Measurements from ENCODE around the gene LDHB.
A peak's percentile ranks its signal among the peaks of the same experiment; 100 is the strongest.
"Not testable (repeated sequence)": the region's sequence is repeated elsewhere in the genome, so short reads cannot be mapped to it uniquely, and the experiment has no call there.

LDHB gene

GRCh38 chr12:21657326-21658077 is at the start of gene LDHB:
TSS of gene LDHB (minus strand) at chr12:21657842. CDS start at chr12:21654671, 3,171 bp downstream.
- DNase-seq (ENCODE audit: low spot score), result peak; percentile 98

GRCh38 chr12:21704847-21705246 is 47.2 kb upstream of the LDHB start:
- no peak for DNase-seq (ENCODE audit: low spot score)

- no peak for DNase-seq (ENCODE audit: low spot score)
Observed at GRCh38 chr12:21699851-21700250, 42.2 kb upstream of the LDHB start.

- peak; percentile 45 for DNase-seq (ENCODE audit: low spot score)
Observed at GRCh38 chr12:21697904-21698630, 40.4 kb upstream of the LDHB start.

GRCh38 chr12:21696625-21697024 is 39.0 kb upstream of the LDHB start:
- DNase-seq (ENCODE audit: low spot score), result no peak

- no peak for DNase-seq (ENCODE audit: low spot score)
Observed at GRCh38 chr12:21695986-21696385, 38.3 kb upstream of the LDHB start.

GRCh38 chr12:21694660-21695059 is 37.0 kb upstream of the LDHB start:
- no peak for DNase-seq (ENCODE audit: low spot score)

GRCh38 chr12:21691515-21691914 is 33.9 kb upstream of the LDHB start:
- no peak for DNase-seq (ENCODE audit: low spot score)

- no peak for DNase-seq (ENCODE audit: low spot score)
Observed at GRCh38 chr12:21690704-21691368, 33.2 kb upstream of the LDHB start.

- DNase-seq (ENCODE audit: low spot score), result no peak
Observed at GRCh38 chr12:21683115-21683514, 25.5 kb upstream of the LDHB start.

- no peak for DNase-seq (ENCODE audit: low spot score)
Observed at GRCh38 chr12:21678959-21679358, 21.3 kb upstream of the LDHB start.

- peak; percentile 46 for DNase-seq (ENCODE audit: low spot score)
Observed at GRCh38 chr12:21677622-21678277, 20.1 kb upstream of the LDHB start.

GRCh38 chr12:21677204-21677603 is 19.6 kb upstream of the LDHB start:
- DNase-seq (ENCODE audit: low spot score), result no peak

- no peak for DNase-seq (ENCODE audit: low spot score)
Observed at GRCh38 chr12:21676776-21677175, 19.1 kb upstream of the LDHB start.

- no peak for DNase-seq (ENCODE audit: low spot score)
Observed at GRCh38 chr12:21675641-21676040, 18.0 kb upstream of the LDHB start.

GRCh38 chr12:21675096-21675495 is 17.5 kb upstream of the LDHB start:
- no peak for DNase-seq (ENCODE audit: low spot score)

- DNase-seq (ENCODE audit: low spot score), result not testable (repeated sequence)
Observed at GRCh38 chr12:21673830-21674552, 16.3 kb upstream of the LDHB start.

GRCh38 chr12:21672146-21672545 is 14.5 kb upstream of the LDHB start:
- no peak for DNase-seq (ENCODE audit: low spot score)

GRCh38 chr12:21666722-21667121 is 9.1 kb upstream of the LDHB start:
- no peak for DNase-seq (ENCODE audit: low spot score)

GRCh38 chr12:21665816-21666215 is 8.2 kb upstream of the LDHB start:
- DNase-seq (ENCODE audit: low spot score), result no peak

- DNase-seq (ENCODE audit: low spot score), result no peak
Observed at GRCh38 chr12:21662122-21662792, 4.6 kb upstream of the LDHB start.

Data from RKO (cell line).